GDM1 (cell line): ENCODE measurements around the gene GDA.

Experiments
- DNase-seq: peaks from one replicate; lab custom pipeline; 2025; lab: John Stamatoyannopoulos, UW

The GDA gene

DNA sequence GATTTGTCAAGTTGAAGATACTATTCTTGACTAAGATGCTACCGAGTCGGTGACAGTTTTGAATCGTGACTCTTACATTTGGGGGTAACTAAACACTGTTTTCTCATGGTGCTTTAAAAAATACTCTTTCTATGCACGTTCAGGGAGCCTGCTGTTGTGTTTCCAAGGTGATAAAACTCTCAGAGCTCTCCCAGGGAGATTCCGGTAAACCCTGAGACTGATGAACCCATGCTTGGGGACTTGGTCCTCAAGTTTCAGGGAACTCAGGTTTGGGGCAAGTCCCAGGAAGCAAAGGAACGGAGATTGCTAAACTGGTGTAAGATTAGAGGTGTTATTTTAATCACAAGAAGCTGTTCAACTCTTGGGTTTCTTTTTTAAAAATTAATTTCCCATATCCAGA is 1.4 kb downstream of the GDA start:
- DNase-seq: no peak

DNA sequence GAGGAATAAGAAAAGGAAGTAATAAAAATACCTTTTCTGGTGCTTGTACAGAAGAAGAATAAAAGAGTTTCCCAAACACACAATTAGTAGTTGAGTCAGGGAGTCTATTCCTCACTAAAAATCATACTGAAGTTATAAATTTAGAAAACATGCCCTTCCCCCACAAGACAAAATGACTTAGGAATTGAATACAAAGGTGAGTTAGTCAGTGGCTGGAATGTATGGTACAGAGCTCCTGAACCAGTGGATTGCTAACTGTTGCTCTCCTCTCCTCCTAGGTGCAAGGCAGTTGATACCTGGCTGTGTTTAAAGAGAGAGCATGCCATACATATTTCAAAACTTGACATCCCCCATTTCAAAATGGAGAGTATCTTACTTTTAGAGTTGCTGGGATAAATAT is 1.9 kb downstream of the GDA start:
- DNase-seq: no peak

DNA sequence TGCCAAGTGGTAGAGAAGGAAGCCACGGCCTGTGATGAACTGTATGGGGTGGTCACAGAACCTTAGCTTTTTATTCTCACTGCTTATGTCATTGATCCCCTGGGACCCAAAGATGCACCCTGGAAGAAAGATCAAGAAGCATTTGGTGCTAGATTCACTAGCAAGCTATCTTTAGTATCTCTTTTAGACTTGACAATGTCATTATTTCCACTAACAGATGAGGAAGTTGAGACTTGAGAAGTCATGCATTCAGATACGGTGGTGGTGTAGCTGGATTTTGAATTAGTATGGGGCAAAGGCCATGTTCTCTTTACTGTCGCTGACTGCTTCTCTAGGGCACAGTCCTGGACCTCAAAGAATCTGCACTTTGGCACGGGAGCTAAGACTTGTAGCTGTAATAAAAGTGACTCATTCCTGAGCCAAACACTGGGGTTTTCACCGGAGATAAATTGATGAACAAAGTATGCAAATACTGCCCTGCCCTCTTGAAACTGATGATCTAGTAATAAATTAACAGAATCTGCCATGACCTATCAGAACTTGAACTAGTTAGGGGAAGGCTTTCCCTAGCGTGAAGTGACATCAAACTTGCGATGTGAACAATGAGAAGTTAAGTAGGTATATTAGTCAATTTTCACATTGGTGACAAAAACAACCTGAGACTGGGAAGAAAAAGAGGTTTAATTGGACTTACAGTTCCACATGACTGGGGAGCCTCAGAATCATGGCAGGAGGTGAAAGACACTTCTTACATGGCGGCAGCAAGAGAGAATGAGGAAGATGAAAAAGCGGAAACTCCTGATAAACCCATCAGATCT is 5.4 kb downstream of the GDA start:
- no peak for DNase-seq

DNA sequence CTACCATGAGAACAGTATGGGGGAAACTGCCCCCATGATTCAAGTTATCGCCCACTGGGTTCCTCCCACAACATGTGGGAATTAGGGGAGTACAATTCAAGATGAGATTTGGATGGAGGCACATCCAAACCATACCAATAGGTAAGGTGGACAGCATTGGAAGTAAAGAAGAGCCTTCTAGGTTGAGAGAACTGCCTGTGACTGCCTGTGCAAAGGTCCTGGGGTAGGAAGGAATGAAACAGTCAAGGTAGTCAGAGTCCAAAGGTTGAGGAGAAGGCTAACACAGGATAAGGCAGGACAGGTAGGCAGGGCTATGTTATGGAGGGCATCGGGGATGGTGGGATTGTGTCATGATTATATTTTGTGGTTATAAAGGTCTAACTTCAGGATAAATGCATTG is 6.1 kb downstream of the GDA start:
- DNase-seq: no peak

DNA sequence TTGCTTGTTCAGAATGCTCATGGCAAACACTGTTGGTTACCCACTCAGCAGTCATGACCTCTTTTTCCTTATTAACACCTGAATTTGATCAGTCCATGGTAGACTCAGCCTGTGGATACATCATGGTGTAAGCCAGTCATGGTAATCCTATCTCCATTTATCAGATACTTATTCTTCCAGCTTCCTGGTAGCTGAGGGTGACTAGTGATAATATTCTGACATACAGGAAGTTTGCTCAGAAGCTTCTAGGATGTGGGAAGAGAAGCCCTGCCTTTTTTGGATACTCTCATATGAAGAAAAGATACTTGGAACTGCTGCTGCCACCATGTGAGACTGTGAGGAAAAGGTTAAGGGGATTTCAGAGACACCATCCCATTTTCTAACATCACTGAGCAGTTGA is 7.3 kb downstream of the GDA start:
- DNase-seq: no peak

DNA sequence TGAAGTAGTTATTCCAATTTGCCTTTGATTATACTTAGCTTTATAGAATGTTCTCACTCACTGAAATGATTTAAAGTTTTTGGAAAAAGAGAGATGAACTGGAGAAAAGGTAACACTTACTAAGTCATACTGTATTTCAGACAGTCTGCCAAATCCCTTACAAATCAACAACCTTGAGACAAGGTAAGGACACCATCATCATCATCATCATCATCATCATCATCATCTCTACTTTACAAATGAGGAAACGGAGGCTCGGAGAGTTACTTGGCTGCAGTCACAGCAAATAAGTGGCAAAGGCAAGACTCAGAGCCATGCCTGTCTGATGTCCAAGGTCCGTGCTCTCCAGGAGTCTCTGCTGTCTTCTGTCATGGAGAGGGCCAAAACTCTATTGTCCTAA is 9.4 kb downstream of the GDA start:
- DNase-seq: no peak

DNA sequence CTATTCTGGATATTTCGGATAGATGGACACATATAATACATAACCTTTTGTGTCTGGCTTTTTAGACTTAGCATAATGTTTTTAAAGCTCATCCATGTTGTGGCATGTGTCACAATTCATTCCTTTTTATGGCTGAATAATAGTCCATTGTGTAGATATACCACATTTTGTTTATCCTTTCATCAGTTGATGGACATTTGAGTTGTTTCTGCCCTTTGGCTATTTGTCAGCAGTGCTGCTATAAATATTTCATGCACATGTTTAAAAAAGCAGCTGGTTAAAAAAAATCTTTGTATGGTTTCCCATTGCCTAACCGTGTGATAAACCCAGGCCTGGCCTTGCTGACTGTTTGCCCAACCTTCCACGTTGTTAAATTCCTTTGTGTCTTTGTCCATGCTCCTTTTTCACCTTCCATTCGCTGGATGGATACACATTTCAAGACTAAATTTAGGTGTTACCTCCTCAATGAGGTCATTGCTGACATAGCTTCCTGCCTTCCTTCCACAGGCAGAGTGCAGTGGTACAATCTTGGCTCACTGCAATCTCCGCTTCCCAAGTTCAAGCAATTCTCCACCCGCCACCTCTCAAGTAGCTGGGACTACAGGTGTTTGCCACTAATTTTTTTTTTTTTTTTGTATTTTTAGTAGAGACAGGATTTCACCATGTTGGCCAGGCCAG is 11.3 kb downstream of the GDA start:
- no peak for DNase-seq

DNA sequence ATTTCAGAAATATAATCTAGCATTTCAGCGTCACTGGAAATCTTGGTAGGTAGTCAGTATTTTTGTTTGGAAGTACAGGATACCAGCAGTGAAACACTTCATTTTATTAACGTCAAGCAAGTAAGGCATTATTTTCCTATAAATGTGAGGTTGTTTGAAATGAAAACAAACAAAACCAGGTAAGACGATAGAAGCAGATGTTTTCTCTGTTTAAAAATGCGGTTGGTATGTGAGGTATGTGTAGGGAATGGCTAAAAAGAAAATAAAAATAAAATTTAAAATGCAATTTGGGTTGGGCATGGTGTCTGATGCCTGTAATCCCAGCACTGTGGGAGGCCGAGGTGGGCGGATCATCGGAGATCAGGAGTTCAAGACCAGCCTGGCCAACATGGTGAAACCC is 16.1 kb downstream of the GDA start:
- no peak for DNase-seq

DNA sequence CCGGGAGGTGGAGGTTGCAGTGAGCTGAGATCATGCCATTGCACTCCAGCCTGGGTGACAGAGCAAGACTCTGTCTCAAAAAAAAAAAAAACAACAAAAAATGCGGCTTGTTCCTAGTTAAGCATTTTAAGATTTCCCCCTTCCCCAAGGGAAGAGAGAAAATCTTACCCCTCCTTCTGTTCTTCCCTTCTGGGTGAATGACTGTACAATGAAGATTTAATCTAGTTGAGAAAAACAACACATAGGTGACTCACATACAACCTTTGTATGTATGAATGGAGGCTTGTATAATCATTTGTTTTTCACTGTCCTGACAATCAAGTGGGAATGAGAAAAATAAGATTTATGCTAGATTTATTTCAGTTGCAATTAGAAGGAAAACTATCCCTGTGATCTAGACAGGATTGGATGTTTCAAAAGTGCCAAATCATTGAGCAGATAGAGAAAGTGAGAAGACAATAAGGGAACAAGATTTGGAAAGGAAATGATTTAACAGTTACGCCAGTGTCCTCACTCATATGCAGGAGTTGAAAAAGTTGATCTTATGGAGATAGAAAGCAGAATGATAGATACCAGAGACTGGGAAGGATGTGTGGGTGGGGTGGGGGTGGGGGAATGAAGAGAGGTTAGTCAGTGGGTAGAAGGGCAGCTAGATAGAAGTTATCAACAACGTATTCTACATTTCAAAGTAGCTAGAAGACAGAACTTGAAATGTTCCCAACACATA is 16.7 kb downstream of the GDA start:
- DNase-seq: no peak

DNA sequence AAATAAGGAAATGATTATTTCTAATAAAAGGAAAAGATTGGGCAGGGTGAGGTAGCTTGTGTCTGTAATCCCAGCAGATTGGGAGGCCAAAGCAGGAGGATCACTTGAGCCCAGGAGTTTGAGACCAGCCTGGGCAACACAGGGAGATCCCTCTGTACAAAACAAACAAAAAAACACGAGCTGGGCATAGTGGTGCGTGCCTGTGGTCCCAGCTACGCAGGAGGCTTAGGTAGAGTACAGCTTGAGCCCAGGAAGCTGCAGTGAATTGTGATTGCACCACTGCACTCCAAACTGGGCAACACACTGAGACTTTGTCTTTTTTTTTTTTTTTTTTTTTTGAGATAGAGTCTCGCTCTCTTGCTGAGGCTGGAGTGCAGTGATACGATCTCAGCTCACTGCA is 18.8 kb downstream of the GDA start:
- no peak for DNase-seq

DNA sequence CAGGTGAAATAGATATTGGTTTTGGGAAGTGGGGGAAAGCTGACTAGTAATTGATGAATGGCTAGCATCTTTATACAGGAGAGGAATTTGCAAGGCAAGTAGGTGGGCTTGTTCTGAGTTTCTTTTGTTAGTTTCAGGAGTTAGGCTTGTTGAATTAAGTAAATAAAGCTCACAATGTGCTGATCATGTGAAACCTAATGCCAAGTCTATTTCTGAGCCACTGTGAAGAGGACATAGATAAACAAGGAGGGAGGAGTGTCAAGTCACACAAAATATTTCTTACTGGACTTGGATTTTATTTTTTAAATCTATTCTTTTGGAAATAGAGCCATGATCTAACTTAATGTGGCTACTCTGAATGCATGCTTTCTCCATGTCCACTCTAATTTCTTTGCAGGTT is 19.9 kb downstream of the GDA start:
- no peak for DNase-seq

DNA sequence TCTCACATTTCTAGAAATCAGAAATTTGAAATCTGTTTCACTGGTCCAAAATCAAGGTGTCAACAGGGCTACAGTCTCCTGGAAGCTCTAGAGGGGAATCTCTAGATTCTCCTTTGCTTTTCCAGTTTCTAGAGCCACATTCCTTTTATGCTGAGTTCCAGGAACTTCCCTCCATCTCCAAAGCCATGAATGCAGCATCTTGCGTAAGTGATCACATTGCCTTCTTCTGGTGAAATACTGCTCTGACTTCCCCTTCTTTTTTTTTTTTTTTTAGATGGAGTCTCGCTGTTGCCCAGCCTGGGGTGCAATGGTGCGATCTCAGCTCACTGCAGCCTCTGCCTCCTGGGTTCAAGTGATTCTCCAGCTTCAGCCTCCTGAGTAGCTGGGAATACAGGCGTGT is 23.8 kb downstream of the GDA start:
- no peak for DNase-seq

DNA sequence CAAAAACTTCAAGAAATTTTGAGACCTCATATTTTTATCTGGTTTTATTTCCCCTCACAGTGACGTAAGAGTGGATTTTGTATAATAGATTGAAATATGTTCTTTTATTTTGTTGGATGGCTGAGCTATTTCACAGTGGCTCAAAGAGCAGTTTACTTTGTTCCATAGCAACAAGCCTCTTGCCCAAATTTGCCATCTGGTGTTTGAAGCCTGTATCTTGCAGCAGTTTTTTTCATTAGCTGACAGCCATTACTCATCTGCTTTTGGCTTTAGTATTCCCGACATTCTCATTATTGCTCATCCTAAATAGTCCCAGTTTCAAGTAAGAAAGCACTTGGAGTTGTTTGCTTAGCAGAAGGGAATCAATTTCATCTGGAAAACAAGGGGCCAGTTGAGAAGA is 36.3 kb downstream of the GDA start:
- DNase-seq: no peak

DNA sequence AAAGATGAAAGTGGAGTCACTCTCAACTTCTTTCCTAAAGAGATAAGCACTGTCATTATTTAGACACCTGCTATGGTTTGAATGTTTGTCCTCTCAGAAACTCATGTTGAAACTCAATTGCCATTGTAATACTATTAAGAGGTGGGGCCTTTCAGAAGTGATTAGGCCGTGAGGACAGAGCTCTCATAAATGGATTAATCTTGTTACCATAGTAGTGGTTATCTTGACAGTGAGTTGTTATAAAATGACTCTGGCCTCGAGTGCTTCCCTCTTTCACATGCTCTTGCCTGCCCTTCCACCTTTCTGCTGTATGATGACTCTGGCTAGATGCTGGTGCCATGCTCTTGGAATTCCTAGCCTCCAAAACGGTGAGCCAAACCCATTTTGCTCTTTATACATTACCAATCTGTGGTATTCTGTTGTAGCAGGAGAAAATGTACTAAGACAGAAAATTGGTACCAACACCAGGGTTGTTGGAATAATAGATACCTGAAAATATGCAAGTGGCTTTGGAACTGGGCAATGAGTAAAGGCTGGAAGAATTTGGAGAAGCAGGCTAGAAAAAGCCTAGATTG is 38.0 kb downstream of the GDA start:
- no peak for DNase-seq

DNA sequence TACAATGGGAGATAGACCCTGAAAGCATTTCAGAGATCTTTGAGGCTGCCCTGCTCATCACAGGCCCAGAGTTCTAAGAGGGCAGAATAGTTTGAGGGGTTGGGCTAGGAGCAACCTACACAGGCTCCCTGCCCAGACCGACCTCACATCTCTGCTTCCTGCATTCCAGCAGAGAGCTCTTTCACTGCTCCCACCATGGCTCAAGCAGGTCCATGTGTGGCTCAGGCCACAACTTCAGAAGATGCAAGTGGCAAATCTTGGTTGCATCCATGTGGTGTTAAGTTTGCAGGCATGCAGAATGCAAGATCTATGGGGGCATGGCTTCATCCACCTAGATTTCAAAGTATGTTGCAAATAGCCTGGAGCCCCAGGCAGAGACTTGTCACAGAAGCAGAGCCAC is 39.0 kb downstream of the GDA start:
- DNase-seq: no peak

DNA sequence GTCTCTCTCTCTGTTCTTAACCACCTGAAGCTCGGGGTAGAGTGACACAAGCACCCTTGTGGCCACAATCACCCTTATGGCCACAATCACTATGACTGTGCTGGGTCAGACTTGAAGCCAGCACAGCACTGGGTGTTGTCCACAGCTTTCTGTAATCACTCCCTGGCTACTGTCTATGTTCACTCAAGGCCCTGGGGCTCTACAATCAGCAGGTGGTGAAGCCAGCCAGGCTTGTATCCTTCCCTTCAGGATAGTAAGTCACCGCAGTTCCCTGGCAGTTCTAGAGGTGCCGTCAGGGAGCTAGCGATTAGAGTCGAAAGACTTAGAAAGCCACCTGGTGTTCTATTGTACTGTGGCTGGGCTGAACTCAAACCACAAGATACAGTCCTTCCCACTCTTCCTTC is 44.2 kb downstream of the GDA start:
- no peak for DNase-seq

DNA sequence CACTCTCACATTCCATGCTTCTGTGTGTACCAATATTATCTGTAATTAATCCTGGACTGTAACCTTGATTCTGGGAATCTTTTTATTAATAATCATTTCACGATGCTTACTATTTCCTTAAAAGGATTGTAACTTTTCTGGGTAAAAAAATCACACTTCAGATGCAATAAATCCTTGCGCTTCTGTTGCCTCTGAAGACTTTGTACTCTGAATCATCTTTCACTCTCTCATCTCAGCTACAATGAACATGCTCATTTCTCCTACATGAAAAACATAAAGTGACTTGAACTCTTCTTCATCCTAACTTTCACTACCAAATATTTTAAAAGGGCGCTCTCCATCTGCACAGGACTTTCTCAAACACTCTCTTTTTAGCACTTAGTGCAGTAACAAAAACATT is 50.0 kb downstream of the GDA start:
- no peak for DNase-seq

DNA sequence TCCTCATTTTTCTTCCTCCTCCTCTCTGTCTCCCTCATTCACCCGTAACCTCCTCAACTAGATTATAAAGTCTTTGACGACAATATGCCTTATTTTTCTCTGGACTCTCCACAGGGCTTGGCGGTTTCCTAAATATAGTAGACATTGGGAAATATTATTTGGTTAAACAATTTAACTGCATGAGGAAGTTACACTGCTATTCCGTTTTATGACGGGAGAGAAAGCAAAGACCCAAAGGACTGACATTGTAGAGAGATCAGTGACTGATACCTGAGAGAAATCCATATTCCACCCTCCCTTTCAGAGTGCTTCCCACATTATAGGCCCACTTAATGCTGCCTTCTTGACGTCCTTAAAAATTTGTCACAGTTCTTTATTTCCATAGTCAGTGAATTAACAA is 51.2 kb downstream of the GDA start:
- no peak for DNase-seq

DNA sequence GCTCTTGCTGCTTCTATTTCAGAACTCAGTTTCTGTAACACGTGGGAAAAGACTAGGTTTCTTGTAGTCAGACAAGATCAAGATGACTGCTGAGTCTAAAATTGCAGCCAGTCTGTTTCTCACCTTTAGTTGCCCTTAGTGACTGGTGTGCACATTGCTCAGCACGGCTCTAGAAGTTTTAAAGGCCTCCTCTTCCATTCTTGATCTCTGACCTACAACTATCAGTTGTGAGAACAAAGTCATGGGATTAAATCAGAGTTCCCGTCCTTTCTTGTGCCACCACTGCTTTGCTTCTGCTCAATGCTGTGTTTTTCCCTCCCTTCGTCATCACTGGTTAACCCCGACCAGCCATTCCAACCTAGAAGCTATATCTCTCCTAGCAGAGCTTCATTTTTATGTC is 52.8 kb downstream of the GDA start:
- DNase-seq: no peak

DNA sequence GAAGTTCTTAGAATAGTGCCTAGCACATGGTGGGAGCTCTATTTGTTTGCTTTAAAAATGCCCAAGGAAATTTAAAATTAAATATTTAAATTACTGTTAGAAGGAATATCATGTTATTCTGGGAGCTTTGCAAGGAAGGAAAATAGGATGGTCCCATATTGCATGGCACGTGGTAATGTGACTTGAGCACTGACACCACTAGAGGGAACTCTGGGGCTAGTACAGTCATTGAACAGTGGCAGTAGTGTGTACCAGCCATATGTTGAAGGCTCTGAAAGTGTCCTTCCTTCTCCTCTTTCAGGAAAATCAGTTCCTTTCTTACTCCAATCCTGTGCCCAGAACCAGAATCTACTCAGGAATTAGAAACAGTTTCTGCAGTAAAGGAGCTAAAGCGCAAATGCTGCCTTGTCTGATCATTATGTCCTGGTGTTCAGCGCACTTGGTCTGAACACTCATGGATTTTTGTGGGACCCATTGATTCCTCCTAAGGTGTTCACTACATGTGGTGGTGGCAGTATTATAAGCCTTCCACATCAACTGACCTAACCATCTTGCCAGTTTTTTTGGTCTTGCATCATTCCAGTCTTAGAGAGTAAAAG is 54.1 kb downstream of the GDA start:
- DNase-seq: no peak

DNA sequence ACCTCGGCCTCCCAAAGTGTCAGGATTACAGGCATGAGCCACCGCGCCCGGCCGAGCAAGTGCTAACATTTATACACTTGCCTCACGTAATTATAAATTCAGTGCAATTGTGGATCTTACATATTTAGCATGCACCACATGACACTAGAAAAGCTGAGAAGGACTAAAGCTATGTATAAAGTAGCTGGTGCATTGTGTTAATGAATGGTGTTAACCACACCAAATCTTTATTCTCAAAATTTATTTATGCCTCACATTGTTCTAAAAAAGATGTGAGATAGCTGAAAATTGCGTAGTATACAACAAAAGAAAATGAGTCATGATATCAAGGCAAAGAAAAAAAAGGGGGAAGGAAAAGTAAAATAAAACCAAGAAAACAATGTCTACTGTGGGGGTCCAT is 54.8 kb downstream of the GDA start:
- DNase-seq: no peak

DNA sequence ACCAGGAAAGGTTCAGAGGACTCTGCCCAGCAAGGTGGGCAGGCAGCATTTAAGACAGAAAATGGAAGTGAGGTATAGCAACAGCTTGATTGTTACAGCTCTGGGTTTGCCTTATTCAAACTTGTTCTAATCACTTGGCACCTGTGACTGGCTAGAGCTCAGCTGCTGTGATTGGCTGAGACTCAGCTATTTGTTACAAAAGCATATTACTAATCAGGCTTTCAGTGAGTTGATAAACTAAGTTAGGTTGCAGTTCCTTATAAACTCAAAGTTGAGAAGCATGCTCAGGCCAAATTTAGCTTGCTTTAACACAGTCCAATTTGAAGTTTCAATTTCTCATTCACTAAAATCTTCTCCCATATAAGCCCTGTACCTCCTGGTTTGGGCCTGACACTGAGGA is 56.3 kb downstream of the GDA start:
- DNase-seq: no peak

DNA sequence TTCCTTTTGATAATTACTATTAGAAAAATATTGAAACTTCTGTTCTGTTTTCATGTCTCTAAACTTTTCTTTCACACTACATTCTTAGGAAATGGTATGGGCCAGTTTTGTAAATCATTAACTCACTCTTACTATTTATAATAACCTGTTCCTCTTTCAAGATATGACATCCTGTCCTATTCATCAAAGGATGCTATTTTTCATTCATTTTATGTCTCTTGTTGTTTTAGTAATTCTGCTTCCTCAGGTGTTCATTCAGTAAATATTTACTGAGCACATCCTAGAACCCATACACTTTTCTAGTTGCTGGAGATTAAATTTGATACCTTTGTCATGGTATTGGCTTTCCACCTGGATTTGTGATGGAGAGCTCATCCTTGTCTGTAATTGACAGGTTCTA is 58.0 kb downstream of the GDA start:
- no peak for DNase-seq
